DMS 273 treated with DMSO at 0.1 percent for 48 hours (cell line): ENCODE measurements around the gene ZDHHC11.
"Not testable (repeated sequence)": the region's sequence is repeated elsewhere in the genome, so short reads cannot be mapped to it uniquely, and the experiment has no call there.

Source experiments
- DNase-seq: peaks from one replicate; lab custom pipeline; 2025; lab: John Stamatoyannopoulos, UW

The ZDHHC11 gene

DNA sequence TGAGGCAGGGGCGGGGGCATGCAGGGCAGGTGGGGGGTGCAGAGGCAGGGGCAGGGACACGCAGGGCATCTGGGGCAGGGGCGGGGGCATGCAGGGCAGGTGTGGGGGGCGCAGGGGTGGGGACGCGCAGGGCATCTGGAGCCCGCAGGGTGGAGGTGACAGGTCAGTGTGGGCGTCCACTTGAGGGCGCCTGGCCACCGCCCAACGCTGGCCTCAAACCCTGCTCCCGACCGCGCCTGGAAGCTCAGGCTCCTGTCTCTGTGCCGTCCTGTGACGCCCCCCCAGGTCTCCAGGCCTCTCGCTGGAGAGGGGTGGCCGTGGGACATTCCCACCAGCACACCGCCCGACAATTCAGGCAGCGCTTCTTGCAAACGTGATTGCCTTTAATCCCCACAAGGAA lies 6.9 kb downstream of the ZDHHC11 start:
- DNase-seq = not testable (repeated sequence)

DNA sequence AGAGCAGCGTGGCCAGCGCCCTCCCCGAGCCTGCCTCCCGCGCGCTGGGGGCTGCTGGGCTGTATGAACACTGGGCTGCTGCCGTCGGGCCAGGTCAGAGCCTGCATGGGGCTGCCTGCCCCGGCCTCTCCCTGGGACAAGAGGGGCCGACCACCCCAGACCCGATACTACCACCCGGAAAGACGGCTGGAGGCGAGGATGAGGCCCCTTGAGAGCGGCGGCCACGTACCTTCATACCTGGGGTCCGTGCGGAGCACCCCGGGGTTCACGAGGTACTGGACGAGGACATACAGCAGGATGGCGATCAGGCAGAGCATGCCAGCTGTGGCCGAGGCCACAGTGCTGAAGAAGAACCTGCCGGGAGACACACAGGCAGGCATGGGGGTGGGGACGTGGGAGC lies 7.4 kb downstream of the ZDHHC11 start:
- DNase-seq = not testable (repeated sequence)

DNA sequence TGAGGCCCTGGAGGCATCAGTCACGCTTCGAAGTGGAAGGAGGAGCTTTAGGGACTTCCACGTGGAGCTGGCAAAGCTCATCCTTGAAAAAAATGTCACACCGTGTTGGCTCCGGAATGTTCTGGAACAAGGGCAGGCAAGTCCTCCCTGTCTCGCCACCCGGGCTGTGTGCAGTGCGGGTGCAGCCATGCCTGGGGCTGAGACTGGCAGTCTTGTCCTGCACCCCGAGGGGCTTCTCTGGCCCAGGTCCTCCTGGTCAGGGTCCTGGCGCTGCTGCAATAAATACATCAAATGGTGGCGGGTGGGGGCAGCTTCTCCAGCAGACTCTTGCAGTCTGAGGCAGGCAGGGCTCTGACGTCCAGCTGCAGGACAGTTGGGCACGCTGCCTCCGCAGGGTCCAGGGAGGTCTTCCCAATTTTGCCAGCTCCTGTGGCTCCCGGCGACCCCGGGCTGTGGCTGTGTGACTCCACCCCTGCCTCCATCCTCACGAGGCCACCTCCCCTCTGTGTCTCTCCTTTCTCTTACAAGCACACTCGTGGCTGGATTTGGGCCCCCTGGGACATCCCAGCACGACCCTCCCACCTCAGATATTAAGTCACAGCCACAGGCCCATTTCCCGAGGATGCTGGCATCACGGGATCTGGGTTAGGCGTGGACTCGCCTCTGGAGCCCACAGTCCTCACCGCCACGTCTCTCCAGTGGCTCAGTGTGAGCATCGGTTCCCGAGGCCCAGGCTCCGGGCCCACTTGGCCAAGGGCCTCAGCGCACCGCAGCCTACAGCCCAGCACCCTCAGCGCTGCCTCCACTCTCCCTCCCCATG lies 8.2 kb downstream of the ZDHHC11 start:
- DNase-seq = not testable (repeated sequence)

DNA sequence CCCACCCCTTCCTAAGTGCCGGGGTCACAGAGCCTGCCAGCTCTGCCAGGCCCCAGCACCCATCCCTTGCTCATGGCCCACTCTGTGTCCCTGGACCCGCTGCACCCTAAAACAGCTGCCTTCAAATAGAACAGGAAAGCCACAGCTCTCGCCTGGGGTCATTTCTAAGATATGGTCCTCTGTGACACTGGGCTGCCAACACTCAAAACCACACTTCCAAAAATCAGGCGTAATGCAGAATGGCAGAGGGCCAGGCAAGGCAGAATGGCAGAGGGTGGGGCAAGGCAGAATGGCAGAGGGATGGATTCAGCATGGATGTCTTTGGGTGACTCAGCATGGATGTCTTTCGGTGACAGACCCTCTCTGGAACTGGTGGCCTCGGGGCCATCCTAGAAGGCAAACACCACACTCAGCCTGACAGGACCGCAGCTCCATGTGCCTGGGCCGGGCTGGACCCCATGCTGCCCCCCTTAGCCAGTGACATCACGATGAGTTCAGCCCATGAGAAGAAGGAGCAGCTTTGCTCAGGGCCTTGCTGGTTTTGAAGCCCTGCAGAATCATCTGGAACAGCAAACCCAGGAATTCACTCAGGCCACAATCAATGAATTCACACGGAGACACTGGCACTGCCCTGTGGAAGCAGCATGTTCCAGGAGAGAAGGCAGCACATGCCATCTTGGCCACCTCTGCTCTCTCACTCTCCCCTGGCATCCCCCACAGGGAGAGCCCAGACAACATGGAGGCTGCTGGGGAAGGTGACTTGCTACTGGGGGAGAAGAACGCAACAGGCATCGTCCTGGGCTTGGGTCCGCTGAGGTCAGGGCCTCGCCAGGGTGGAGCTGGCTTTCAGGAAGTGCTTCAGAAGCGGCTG lies 9.0 kb downstream of the ZDHHC11 start:
- DNase-seq = not testable (repeated sequence)

DNA sequence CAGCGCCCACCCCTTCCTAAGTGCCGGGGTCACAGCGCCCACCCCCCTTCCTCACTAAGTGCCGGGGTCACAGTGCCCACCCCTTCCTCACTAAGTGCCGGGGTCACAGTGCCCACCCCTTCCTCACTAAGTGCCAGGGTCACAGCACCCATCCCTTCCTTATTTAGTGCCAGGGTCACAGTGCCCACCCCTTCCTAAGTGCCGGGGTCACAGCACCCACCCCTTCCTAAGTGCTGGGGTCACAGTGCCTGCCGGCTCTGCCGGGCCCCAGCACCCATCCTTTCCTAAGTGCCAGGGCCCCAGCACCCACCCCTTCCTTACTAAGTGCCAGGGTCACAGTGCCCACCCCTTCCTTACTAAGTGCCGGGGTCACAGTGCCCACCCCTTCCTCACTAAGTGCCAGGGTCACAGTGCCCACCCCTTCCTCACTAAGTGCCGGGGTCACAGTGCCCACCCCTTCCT lies 9.8 kb downstream of the ZDHHC11 start:
- DNase-seq = not testable (repeated sequence)

DNA sequence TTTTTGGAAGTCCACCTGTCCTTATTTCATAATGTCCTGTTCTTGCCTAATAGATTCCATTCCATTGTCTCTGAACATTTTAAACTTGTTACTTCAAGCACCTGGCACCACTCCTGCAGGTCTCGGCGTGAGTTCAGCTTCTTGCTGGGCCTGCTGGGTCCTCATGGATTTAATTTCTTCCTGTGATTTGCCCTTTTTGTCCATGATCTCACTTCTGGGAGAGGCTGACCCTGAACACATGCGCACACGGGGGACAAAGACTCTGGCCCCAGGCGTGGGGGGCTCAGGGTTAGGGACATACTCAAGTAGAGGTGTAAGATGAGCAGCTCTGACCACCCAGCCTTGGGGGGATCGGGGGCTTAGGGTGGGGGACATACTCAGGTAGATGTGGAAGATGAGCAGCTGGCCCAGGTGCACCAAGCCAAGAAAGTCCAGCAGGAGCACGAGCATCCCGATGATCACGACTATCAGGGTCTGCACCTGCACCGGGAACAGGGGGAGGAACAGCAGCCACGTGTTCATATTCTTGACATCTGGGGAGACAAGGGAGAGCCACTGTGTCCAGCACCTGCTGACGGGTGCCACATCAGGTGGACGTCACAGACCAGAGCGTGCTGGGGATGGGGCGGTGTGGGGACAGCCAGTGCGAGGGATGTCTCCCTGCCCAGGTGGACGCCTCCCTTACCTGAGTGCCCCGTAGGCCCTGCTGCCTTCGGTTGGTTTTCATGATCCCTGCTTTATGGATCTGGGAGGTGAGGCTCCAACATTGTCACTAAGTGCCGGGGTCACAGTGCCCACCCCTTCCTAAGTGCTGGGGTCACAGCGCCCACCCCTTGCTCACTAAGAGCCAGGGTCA lies 10.4 kb downstream of the ZDHHC11 start:
- DNase-seq = not testable (repeated sequence)

DNA sequence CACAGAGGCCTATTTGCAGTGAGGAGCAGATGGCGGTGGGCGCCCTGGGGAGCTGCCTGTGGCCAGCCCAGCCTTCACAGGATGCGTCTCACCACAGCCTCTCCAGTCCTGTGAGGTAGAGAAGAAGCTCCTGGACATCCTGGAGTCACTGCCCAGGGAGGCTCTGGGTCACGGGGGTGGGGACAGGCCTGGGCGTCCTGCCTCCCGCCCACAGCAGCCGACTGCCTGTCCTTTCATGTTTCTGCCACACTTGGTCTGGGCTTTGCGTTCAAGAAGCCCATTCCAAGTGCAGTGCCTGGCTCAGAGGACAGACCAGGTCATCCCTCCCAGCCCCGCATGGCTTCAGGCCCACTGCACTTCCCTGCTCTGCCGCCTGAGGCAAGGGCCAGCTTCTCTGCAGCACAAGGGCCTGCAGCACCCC lies 12.3 kb downstream of the ZDHHC11 start:
- not testable (repeated sequence) for DNase-seq

DNA sequence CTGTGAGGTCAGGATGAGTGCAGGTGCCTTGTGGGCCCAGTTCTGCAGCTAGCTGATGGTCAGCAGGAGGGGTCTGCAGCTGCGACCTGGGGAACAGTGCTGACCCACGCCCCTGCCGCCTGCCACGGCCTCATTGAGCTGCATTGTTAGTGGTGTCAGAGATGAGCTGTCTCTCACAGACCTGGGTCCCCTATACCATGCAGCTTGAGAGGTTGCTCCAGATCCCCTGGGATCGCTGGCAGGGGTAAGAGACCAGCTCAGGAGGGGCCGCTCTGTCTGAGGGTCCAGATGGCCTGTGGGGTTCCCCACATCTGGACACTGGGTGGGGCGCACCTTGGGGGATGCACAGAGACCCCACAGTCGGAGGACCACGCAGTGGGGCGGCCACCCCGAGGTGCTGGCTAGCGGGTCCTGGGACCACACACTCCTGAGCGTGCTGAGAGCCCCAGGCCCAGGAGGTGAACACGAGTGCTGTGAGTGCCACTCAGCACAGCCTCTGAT lies 13.1 kb downstream of the ZDHHC11 start:
- not testable (repeated sequence) for DNase-seq

DNA sequence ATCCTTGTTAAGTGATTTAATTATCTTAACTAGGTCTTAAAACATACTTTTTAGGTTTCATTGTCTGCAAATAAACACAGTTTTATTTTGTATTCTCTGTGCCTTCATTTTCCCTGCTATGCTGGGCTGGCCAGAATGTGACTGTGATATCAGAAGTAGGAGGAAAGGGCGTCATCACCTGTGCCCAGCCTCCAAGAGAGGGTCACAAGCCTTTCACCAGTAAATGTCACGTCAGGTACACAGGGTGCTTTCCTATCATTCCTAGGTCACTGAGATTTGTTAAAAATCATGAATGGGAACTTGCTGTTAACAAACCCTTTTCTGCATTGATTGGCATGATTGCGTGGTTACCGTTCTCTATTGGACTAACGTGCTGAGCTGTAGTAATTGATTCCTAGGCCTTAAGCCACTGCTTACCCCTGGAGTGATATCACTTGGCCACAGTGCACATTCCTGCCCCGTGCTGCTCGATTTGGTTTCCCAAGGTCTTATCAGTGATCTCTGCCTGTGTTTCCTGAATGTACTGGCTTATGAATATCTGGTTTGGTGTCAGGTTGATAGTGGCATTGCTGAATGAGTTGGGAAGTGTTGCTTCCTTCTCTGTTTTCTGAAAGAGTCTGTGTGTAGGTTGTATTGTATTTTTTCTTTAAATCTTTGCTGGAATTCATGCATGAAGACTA lies 14.7 kb downstream of the ZDHHC11 start:
- not testable (repeated sequence) for DNase-seq

DNA sequence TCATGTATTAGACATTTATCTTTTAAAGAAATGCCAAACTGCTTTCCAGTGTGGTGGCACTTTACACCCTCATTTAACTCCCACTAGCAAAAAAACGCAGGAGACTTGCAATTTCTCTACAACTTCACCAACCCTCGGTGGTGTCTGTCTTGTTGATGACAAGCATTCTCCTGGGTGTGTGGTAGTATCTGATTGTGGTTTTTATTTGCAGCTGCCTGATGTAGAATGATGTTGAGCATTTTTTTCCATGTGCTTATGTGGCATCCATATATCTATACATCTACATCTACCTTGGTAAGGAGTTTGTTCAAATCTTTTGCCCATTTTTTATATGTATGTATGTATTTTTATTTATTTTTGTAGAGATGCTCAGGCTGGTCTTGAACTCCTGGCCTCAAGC lies 16.8 kb downstream of the ZDHHC11 start:
- DNase-seq = not testable (repeated sequence)

DNA sequence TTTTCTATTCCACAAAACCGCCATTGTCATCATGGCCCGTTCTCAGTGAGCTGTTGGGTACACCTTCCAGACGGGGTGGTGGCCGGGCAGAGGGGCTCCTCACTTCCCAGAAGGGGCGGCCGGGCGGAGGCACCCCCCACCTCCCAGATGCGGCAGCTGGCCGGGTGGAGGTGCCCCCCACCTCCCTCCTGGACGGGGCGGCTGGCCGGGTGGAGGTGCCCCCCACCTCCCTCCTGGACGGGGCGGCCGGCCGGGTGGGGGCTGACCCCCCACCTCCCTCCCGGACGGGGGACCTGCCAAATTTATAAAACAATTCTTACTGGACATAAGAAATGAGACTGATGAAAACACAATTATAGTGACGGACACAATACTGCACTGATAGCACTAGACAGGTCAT lies 22.6 kb downstream of the ZDHHC11 start:
- DNase-seq = not testable (repeated sequence)

DNA sequence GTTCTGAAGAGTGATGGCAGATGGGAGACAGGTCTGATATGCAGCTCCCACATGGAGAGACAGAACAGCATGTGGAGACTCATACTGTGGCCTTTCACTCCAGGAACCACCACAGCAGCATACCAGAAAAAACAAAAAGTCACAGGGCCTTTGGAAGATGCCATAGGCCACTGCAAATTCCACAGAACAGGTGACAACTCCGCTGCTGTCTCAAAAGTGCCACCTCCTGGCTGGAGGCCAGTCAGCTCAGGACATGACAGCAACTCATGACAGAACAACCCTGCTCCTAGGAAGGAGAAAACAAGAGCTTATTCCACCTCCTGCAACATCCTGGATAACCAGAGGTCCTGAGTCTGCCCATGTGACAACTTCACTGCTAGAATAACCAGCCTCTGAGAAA lies 25.2 kb downstream of the ZDHHC11 start:
- not testable (repeated sequence) for DNase-seq

DNA sequence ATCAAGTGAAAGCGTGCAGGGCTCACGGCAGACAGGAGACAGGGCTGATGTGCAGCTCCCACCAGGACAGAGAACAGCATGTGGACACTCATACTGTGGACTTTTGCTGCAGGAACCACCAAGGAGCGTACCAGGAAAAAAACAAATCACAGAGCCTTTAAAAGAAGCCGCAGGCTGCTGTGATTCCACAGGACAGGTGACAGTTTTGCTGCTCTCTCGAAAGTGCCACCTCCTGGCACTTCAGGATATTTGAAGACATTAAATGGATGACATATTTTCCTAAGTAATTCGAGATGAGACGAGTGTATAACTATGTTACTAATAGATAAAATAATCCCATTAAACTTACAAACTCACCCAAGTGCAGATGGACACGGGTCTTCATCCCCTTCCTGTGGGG lies 29.3 kb downstream of the ZDHHC11 start:
- DNase-seq = no peak

DNA sequence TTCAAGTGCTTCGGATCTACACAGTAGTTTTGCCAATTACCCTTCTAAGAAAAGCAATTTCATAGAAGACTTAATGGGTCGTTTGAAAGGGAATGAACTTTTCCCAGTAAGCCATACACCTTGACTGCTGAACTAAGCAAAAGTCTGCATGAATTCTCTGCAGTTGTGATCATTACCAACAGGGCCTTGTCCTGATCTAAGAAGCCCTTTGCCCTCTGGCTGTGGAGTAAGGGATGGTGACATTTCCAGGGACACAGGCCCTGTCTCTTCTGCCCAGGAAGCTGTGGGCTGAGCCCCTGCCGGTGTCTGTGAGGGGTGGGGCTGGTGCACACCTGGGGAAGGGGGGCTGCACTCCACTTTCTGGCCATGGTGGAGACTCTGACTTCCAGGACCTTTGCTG lies 30.5 kb downstream of the ZDHHC11 start:
- DNase-seq = no peak

DNA sequence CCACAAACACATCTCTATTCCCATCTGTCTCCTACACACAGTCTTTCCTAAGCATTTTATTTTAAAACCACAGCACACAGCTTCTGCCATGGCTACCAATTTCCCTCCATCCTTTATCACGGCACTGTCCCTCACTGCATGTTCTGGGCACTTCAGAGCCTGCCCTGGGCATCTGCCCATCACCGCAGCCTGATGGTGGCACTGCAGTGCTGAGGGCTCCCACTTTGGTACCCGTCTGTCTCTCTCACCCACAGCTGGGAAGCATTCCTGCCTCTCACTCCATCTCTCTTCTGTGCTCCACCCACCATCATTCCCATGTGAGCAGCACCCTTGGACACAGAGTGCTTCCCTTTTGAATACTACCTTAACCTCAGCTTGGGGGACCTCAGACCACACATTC lies 31.7 kb downstream of the ZDHHC11 start:
- no peak for DNase-seq

DNA sequence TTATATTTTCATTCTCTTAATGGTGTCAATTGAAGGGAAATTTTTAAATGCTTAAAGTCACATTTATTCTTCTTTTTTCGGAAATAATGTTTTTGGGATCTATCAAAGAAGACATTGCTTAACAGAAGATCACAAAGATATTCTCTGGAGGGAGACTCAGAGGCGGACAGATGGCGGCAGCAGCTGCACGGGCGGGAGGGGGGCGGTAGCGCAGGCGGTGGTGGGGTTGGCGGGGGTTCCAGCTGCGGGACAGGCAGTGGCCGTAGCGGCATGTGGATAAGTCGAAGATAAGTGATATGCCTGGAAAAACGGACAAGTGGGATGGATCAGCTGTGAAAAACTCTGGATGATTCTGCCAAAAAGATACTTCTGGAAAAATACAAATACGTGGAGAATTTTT lies 34.6 kb downstream of the ZDHHC11 start:
- DNase-seq = peak; percentile 32

DNA sequence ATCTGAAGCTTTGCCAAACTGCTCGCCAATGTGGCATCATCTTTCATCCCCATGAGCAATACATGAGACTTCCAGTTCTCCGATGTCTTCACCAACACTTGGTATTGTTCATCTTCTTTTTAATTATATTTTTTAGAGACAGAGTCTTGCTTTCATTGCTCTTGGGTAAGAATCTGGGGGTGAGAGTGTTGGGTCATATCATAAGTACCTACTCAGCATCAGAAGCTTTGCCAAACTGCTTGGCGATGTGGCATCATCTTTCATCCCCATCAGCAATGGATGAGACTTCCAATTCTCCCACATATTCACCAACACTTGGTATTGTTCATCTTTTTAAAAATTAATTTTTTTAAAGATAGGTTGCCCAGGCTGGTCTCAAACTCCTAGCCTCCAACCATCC lies 35.3 kb downstream of the ZDHHC11 start:
- no peak for DNase-seq

DNA sequence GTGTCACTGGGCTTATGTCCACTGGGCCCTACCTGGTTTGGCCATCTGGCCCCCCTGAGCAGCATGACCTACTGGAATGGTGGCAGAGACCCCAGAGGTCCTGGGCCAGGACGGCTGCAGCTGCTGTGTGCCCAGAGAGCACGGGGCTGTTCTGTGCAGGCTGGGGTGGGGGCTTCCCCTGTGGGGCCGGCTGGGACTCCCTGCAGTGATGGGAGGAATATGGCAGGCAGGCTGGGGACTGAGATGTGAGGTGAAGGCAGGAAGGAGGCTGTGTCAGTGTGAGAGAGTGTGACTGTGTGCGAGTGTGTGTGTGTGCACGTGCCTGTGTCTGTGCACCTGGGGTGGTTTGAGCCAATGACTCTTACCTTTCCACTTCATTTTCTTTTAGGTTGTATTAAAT lies 37.2 kb downstream of the ZDHHC11 start:
- DNase-seq = not testable (repeated sequence)

DNA sequence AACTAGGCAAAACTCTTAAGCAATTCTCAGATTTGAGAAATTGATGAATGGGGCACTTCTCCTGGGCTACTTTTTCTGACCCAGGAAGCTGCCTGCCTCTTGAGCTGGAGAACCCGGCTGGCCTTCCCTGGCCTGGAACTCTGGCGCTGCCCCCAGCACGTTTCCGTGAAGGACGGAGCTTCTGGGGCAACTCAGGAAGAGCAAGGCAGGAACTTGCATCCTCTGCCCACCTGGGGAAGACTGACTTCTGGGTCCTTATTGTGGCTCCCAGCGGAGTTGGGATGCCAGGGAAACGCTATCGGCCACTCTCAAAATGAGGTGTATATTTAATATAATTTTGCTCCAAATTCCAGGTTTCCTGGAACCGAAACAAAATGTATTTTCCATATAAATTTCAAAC lies 39.4 kb downstream of the ZDHHC11 start:
- not testable (repeated sequence) for DNase-seq

DNA sequence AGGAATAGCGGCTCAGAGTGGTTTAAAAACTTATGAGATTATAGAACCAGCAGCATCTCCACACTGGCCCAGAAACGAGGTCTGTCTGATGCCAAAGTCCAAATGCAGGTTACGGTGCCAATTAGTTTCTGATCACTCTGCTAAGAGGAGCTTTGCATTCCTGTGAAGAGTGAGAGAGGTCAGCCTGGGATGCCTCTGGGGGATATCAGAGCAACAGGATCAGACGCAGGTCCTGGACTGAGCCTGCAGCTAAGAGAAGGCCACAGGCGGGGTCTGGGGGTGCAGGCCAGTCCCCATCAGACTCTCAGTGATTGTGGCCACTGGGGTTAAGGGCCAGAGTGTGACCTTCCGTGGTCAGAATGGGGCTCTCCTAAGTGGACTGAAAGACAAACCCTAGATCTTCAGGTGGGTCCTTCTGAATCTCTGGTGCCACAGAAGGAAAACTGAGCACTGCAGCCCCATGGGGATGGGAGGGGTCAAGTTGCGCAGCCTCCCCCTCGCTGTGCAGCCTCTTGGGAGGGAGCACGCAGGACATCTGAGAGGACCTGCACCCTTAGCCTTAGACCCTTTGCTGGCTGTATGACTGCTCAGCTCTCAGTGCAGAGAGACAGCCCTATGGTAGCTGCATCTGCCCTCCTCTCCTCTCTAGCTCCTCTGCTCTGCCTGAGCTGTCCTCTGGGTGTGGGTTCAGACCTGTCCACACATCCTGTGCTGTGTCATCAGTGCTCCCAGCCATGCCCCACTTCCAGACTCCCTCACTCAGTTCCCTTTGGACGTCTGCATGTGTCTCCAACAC lies 42.9 kb downstream of the ZDHHC11 start:
- not testable (repeated sequence) for DNase-seq
